Stimulated activated CD4-positive, alpha-beta T cell treated with anti-CD3 and anti-CD28 coated beads, TNF-alpha, amount 100 ng/mL, for 48 hours (primary cell): ENCODE measurements around the gene KIAA1210.
"Not testable (repeated sequence)": the region's sequence is repeated elsewhere in the genome, so short reads cannot be mapped to it uniquely, and the experiment has no call there.

Experiments used
- DNase-seq, 3 donors: peaks; one replicate each; pipeline ENCODE4 v3.0.0-alpha.2; 2020; ENCODE audit warnings: low read depth in 3 of 3

The KIAA1210 gene

DNA sequence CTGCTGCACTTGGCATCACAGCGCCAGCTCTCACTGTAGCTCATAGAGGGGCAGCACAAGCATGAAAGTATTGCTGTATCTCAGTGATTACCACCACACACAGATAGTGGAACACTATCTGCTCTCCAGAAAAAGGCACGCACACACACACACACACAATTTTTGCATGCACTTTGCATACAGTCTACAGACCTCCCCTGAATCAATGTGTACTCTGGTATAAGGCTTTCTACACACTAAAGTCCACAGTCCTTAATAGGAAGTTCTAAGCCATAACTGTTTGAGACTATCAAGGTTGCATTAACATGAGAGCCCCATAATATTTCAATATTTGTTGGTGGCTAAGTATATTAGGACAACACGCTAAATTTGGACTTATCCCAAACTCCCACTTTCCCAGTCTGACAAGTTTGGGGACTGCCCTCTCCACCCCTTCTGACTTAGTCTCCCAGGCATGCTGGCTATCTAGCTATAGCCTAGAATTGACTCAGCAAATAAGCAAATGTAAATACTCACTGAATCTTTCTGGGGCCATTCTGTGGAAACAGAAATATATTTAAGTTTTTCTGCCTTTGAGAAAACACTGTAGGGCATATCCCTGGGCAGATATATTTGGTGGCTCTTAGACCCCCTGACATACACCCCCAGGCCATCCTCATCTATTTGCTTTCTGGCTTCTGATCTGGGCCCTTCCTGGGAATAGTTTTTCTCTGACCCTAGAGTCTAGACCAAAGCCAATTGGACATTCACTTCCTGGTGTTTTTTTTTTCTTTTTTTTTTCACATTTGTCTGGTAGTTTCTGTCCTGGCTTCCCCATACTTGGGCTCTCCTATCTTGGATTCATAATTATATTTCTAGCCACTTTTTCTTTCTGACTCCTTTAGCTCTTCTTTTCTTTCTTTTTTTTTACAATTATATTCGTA is 91.2 kb downstream of the KIAA1210 start:
- no peak for DNase-seq

DNA sequence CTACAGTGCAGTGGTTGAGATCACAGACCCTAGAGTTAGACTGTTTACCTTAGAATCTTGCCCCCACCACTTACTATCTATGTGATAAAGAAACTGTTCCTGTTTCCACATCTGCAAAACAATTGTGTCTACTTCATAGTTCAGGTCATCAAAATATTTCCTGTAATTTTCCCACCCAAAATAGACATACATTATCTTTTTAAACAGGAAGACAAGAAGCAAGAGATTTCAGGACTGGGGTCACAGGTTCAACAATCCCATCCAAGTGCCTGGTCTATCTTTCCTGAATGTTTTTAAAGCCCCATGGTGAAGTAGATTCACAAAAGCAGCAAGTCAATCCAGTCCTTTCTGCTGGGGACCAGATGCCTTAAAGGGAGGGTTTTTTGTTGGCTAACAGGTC is 96.6 kb downstream of the KIAA1210 start:
- no peak for DNase-seq

DNA sequence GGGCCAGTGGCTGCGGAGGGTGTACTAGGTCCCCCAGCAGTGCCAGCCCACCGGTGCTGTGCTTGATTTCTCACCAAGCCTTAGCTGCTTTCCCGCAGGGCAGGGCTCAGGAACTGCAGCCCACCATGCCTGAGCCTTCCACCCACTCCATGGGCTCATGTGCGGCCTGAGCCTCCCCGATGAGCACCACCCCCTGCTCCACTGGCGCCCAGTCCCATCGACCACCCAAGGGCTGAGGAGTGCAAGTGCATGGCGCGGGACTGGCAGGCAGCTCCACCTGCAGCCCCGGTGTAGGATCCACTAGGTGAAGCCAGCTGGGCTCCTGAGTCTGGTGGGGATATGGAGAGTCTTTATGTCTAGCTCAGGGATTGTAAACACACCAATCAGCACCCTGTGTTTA is 98.0 kb downstream of the KIAA1210 start:
- DNase-seq: not testable (repeated sequence)

DNA sequence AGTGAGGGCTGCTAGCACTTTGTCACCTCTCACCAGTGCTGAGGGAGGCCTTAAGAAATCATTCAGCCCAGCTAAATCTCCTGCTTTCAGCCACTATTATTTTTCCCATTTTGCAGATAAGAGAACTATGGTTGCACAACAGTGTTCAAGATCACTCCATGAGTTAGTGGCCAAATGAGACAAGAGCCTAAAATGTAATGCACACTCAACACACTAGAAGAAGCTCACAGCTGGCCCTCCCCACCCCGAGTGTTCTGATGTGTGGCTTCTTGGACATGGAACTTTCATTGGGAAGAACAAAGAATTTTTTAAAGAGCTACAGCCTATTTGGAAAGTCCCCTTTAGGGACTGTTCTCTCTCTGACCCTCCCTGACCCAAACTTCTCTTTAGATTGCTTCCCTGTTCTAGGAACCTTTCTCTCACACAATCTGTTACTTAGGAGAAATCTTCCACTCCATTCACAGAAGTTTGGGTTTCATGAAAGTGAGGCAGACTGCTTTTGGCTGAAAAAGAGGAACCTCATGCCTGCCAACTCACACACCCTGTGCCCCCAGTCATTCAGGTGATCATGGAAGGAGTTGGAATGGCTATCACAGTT is 98.8 kb downstream of the KIAA1210 start:
- DNase-seq: no peak
